D721Med (cell line): ENCODE data around the gene TMEM236.

ENCODE experiments used
- DNase-seq: peaks from one replicate; pipeline ENCODE4 v3.0.0; 2011; ENCODE audit warnings: low spot score; ENCODE audit not compliant: insufficient read length
- FAIRE-seq: peaks from 2 replicates; lab custom pipeline; 2011; peaks lifted over from hg19 to GRCh38; lab: Jason Lieb, UNC
- CTCF ChIP-seq: IDR thresholded peaks from 2 replicates; pipeline ENCODE4 v1.5.1; 2012; ENCODE audit warnings: mild to moderate bottlenecking, control low read depth; ENCODE audit not compliant: insufficient read depth; ENCODE audit errors: missing control alignments

TMEM236 gene

GRCh38 chr10:17758200-17758599, 6.2 kb downstream of the TMEM236 start:
- FAIRE-seq (no peak), DNase-seq (no peak)
- no peak for TF ChIP-seq CTCF

GRCh38 chr10:17758896-17759295, 6.9 kb downstream of the TMEM236 start:
- DNase-seq (no peak), FAIRE-seq (no peak)
- TF ChIP-seq CTCF = no peak

- no peak for TF ChIP-seq CTCF
- DNase-seq (no peak), FAIRE-seq (no peak)
Measured at GRCh38 chr10:17764142-17764541, 12.1 kb downstream of the TMEM236 start.

- no peak for TF ChIP-seq CTCF
- DNase-seq (no peak), FAIRE-seq (no peak)
Measured at GRCh38 chr10:17765602-17766001, 13.6 kb downstream of the TMEM236 start.

- FAIRE-seq (no peak), DNase-seq (no peak)
- no peak for TF ChIP-seq CTCF
Measured at GRCh38 chr10:17766731-17767130, 14.7 kb downstream of the TMEM236 start.

GRCh38 chr10:17768496-17768895, 16.5 kb downstream of the TMEM236 start:
- FAIRE-seq (no peak), DNase-seq (no peak)
- TF ChIP-seq CTCF = no peak

GRCh38 chr10:17768957-17769356, 17.0 kb downstream of the TMEM236 start:
- FAIRE-seq (no peak), DNase-seq (no peak)

More at GRCh38 chr10:17768957-17769356, 17.0 kb downstream of the TMEM236 start:
- TF ChIP-seq CTCF = no peak
